AG09309 (cell line): ENCODE results near the gene MINDY1.
A peak's percentile ranks its signal among the peaks of the same experiment; 100 is the strongest.

Experiments
- DNase-seq: peaks from one replicate; pipeline ENCODE4 v3.0.0-alpha.2; 2010; ENCODE audit warnings: low read depth
- H3K4me3 ChIP-seq: 2 replicates; pipeline ENCODE4 v1.5.1; 2011; ENCODE audit warnings: mild to moderate bottlenecking, low read depth, low read length, moderate library complexity; ENCODE audit not compliant: control insufficient read depth
- TF ChIP-seq, protein P1 (sequence below): IDR thresholded peaks from 2 replicates; pipeline ENCODE4 v1.5.1; 2011; ENCODE audit warnings: mild to moderate bottlenecking, low read depth, low read length, inconsistent platforms; ENCODE audit not compliant: insufficient read depth, control insufficient read depth; ENCODE audit errors: missing control alignments

Gene MINDY1

DNA sequence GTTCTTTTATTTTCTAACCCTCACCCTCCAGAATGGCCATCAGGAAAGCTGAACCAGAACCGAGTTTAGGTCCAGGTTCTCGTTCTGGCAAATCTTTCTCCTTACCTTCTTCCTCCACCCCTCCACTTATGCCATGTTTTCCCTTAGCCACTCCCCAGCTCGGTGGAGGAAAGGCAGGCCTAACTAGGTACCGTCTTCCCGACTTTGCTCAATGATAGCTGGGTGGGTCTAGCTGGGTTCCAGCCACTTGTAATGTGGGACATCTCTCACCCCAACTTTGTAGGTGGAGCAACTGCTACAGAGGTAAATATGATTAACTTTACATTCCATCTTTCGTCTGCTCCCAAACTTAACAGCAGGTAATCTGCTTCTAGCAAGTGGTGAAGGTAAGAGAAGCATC lies 30.3 kb upstream of the MINDY1 start:
- H3K4me3 ChIP-seq: no peak overlapping the region
- TF ChIP-seq, protein P1, sequence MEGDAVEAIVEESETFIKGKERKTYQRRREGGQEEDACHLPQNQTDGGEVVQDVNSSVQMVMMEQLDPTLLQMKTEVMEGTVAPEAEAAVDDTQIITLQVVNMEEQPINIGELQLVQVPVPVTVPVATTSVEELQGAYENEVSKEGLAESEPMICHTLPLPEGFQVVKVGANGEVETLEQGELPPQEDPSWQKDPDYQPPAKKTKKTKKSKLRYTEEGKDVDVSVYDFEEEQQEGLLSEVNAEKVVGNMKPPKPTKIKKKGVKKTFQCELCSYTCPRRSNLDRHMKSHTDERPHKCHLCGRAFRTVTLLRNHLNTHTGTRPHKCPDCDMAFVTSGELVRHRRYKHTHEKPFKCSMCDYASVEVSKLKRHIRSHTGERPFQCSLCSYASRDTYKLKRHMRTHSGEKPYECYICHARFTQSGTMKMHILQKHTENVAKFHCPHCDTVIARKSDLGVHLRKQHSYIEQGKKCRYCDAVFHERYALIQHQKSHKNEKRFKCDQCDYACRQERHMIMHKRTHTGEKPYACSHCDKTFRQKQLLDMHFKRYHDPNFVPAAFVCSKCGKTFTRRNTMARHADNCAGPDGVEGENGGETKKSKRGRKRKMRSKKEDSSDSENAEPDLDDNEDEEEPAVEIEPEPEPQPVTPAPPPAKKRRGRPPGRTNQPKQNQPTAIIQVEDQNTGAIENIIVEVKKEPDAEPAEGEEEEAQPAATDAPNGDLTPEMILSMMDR: no peak
- DNase-seq: no peak

DNA sequence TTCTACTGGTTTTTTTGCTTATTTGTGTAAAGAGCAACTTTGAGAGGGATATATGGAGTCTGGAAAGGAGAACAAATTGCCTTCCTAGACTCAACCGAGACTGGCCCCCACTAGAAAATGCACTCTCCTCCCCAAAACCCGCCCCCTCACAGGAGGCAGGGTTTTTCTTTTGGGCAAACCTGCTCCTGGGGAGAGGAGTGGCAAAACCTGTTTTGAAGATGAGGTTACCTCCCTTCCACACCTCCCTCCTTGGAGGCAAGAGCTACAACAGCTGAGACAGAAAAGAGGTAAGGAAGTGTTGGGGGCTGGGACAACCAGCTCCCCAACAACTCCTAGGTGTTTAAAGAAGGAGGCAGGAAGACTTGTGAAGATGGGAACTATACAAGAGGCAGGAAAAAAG lies 29.7 kb upstream of the MINDY1 start, which contains the start of gene BNIPL:
Gene BNIPL, plus strand, starts transcription at position 231 of the 400 bp plus-strand sequence. Its CDS starts 140 bp downstream, at position 371.
- TF ChIP-seq, protein P1: no peak
- no peak for DNase-seq
- H3K4me3 ChIP-seq: no peak within 1 kb of the TSS

DNA sequence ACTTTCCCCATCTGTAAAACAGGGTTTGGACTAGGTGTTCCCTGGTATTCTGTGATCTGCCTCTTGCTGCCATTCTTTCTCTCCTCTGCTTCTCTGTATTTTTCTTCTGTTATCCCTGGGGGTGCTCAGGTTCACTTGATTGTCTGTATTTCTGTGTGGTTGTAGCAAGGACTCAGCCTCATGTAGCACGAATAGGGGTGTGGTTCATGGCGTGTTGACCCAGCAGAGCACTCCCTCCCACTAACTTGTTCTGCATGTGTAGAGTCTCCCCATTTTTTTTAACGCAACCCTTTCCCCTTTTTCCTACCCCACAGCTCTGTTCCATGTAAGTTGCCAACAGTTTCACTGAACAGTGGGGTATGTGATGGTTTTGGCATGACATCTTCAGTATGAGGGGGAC lies 28.5 kb upstream of the MINDY1 start:
- TF ChIP-seq, protein P1: no peak

DNA sequence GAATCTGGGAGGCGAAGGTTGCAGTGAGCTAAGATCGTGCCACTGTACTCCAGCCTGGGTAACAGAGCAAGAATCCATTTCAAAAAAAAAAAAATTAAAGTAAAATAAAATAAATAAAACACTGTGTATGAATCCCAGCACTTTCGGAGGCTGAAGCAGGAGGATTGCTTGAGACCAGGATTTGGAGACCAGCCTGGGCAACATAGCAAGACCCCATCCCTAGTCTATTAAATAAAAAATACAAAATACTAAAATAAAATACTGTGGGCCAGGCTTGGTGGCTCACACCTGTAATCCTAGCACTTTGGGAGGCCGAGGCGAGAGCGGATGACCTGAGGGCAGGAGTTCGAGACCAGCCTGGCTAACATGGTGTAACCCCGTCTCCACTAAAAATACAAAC lies 25.5 kb upstream of the MINDY1 start:
- DNase-seq: no peak
- TF ChIP-seq, protein P1: no peak
- H3K4me3 ChIP-seq: no peak overlapping the region

More for the DNA sequence above, 28.5 kb upstream of the MINDY1 start:
- no peak overlapping the region for H3K4me3 ChIP-seq
- no peak for DNase-seq

DNA sequence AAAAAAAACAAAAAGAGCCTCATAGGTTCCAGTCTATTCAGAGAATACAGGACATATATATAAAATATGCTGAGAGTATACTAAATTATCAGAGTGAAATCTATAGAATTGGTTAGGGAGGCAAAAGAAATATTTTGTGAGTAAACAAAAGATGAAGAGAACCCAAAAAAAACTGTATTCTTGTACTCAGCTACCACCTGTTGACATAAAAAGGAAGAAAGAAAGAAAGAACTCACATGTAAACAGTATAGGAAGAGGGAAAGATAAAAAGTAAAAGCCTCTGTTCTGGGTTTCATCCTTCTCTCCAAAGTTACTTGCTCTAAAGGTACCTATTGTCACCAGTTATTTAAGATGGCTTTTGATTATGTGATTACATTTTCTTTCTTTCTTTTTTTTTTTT lies 19.8 kb upstream of the MINDY1 start:
- no peak for DNase-seq
- H3K4me3 ChIP-seq: no peak overlapping the region
- TF ChIP-seq, protein P1: no peak

DNA sequence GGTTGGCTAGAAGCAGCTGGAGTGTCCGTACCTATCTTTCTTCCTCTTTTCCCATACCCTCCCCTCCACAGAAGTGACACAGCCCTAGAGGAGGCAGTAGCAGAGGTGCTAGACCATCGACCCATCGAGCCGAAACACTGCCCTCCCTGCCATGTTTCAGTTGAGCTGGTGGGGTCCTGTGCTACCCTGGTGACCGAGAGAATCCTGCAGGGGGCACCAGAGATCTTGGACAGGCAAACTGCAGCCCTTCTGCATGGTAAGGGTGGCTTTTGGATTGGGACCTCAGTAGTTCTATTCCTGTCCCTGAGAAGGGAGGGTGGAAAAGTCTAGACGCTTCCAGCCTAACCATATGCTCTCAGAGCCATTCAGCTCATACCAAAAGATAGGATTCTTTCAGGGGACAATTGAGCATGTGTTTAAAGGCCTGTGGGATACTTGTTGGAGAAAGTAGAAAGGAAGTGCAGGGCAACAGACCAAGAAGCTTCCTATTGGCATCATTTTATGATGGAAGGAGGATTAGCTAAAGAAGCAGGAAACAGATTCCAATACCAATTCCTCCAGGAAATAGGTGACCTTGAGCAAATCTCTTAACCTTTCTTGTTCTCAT lies 17.9 kb upstream of the MINDY1 start:
- TF ChIP-seq, protein P1: peak; percentile 81
- H3K4me3 ChIP-seq: no peak overlapping the region
- no peak for DNase-seq
